HepG2 (cell line): ENCODE measurements around the gene ESRP2. TPM values are rescaled to one million over a fixed set of nuclear protein-coding genes. Genes with fewer than 3 reads are reported as not detected.

Source experiments
- ATAC-seq: fragments of 200-7000 bp; cut with Tn5 transposase; 3 replicates; pipeline ENCODE4 v1.9.1; 2020; ENCODE audit warnings: mild to moderate bottlenecking, moderate library complexity
- BruUV-seq: library from RNA; stranded (reverse); fragments of 400-500 nt; replicated peaks from 2 replicates; lab custom pipeline; 2021; lab: Mats Ljungman, UMichigan
- CTCF ChIA-PET: fragments of 300-600 bp; formaldehyde crosslinking; extraction: SDS; loops from one replicate; lab custom pipeline; 2021; ENCODE audit warnings: low total read pairs, inconsistent platforms, low intra/inter-chr PET ratio; lab: Yijun Ruan, JAX
- POLR2A ChIA-PET: fragments of 350-600 bp; sonication (Branson Sonifier 250); formaldehyde crosslinking; loops from one replicate; lab custom pipeline; 2020; ENCODE audit warnings: antibody characterized with exemption, inconsistent platforms; lab: Yijun Ruan, JAX
- DNase-seq: peaks from one replicate; pipeline ENCODE4 v3.0.0-alpha.2; 2015; ENCODE audit warnings: low spot score
- FAIRE-seq: peaks from 3 replicates; lab custom pipeline; 2011; peaks lifted over from hg19 to GRCh38; lab: Jason Lieb, UNC
- H2AFZ ChIP-seq: one replicate; pipeline ENCODE4 v1.6.1; 2011; ENCODE audit warnings: low read length, inconsistent platforms
- H3K27ac ChIP-seq: fragments of 300-600 bp; 3 replicates; pipeline ENCODE4 v1.8.0; 2011; ENCODE audit warnings: mixed run types, mild to moderate bottlenecking, mixed read lengths, low read length, inconsistent platforms; ENCODE audit not compliant: insufficient read depth; ENCODE audit errors: extremely low read length
- H3K27me3 ChIP-seq, 2 experiments: fragments of 200-600 bp in 1 of 2; 2 replicates in 1 of 2; 3 replicates in 1 of 2; pipeline versions ENCODE4 v1.6.0 to v1.8.0; 2011; ENCODE audit warnings: low read length in 2 of 2, mild to moderate bottlenecking in 2 of 2, moderate library complexity in 2 of 2, inconsistent platforms in 1 of 2; ENCODE audit not compliant: insufficient read depth in 2 of 2, control insufficient read depth in 1 of 2
- H3K36me3 ChIP-seq, 2 experiments: fragments of 200-600 bp in 1 of 2; replicated peaks in 1 of 2; 2 replicates in 1 of 2; 3 replicates in 1 of 2; pipeline versions ENCODE4 v1.5.1 to v1.8.0; 2011; ENCODE audit warnings: low read length in 2 of 2, inconsistent platforms in 1 of 2; ENCODE audit not compliant: insufficient read depth in 2 of 2, control insufficient read depth in 1 of 2
- H3K4me1 ChIP-seq: 2 replicates; pipeline ENCODE4 v1.5.1; 2012; ENCODE audit warnings: low read length, inconsistent platforms; ENCODE audit not compliant: insufficient read depth
- H3K4me2 ChIP-seq: 2 replicates; pipeline ENCODE4 v1.6.0; 2011; ENCODE audit warnings: low read depth, low read length, inconsistent platforms
- H3K4me3 ChIP-seq, 3 experiments: fragments of 200-600 bp in 1 of 3; sonication (generic), shearing (Covaris generic) in 1 of 3; replicated peaks in 1 of 3; 2 replicates each; pipeline ENCODE4 v1.5.1; 2011 to 2016; ENCODE audit warnings: low read length in 3 of 3, inconsistent platforms in 2 of 3, low read depth in 2 of 3, mild to moderate bottlenecking in 2 of 3, control low read depth in 1 of 3, mixed read lengths in 1 of 3; ENCODE audit not compliant: insufficient read depth in 1 of 3
- H3K79me2 ChIP-seq: one replicate; pipeline ENCODE4 v1.6.1; 2011; ENCODE audit warnings: low read length, inconsistent platforms; ENCODE audit not compliant: insufficient read depth
- H3K9ac ChIP-seq: 2 replicates; pipeline ENCODE4 v1.6.0; 2011; ENCODE audit warnings: mild to moderate bottlenecking, low read depth, low read length, inconsistent platforms; ENCODE audit not compliant: insufficient read depth
- H3K9me3 ChIP-seq: 2 replicates; pipeline ENCODE4 v1.5.1; 2012; ENCODE audit warnings: mild to moderate bottlenecking, low read length
- H4K20me1 ChIP-seq: 2 replicates; pipeline ENCODE4 v1.6.0; 2011; ENCODE audit warnings: inconsistent platforms, mild to moderate bottlenecking, low read length, moderate library complexity; ENCODE audit not compliant: insufficient read depth
- KLF13 ChIP-seq: sonication (generic); formaldehyde crosslinking; IDR thresholded peaks from 2 replicates; pipeline ENCODE4 v1.4.0; 2020; ENCODE audit warnings: mild to moderate bottlenecking, missing genetic modification reagents
- MAFF ChIP-seq: IDR thresholded peaks from 2 replicates; pipeline ENCODE4 v1.6.1; 2011; ENCODE audit warnings: low read depth, low read length, improper control_type of control experiment
- NR2F1 ChIP-seq, 2 experiments: fragments of 450-650 bp in 1 of 2; formaldehyde crosslinking in 1 of 2; IDR thresholded peaks; 2 replicates each; pipeline versions ENCODE4 v1.5.0 to v1.6.1; 2016 to 2020; ENCODE audit warnings: mild to moderate bottlenecking in 1 of 2, missing compliant biosample characterization in 1 of 2, missing genetic modification reagents in 1 of 2, moderate library complexity in 1 of 2
- RBM39 ChIP-seq: fragments of 200-400 bp; formaldehyde crosslinking; IDR thresholded peaks from one replicate; pipeline ENCODE4 v1.6.1; 2018; ENCODE audit warnings: antibody characterized with exemption, mild to moderate bottlenecking, low read depth, low read length; ENCODE audit not compliant: poor library complexity, severe bottlenecking
- SMAD3 ChIP-seq: sonication (generic); formaldehyde crosslinking; IDR thresholded peaks from 2 replicates; pipeline ENCODE4 v1.4.0; 2020; ENCODE audit warnings: missing genetic modification reagents
- ZNF138 ChIP-seq: sonication (generic); formaldehyde crosslinking; IDR thresholded peaks from 2 replicates; pipeline ENCODE4 v1.5.0; 2020; ENCODE audit warnings: mild to moderate bottlenecking, low read depth, missing genetic modification reagents
- ZNF430 ChIP-seq: sonication (generic); formaldehyde crosslinking; IDR thresholded peaks from 2 replicates; pipeline ENCODE4 v1.9.0; 2021; ENCODE audit warnings: mild to moderate bottlenecking, missing genetic modification reagents
- ZNF44 ChIP-seq: sonication (generic); formaldehyde crosslinking; IDR thresholded peaks from 2 replicates; pipeline ENCODE4 v1.5.1; 2020; ENCODE audit warnings: mild to moderate bottlenecking, missing genetic modification reagents
- ZNF709 ChIP-seq: sonication (generic); formaldehyde crosslinking; IDR thresholded peaks from 2 replicates; pipeline ENCODE4 v1.5.0; 2020; ENCODE audit warnings: mild to moderate bottlenecking, missing genetic modification reagents
- ZNF713 ChIP-seq: sonication (generic); formaldehyde crosslinking; IDR thresholded peaks from 2 replicates; pipeline ENCODE4 v1.4.0; 2020; ENCODE audit warnings: mild to moderate bottlenecking, missing genetic modification reagents
- WGBS: methylation state at CpG from one replicate; pipeline ENCODE4 v1.1.6; 2017; ENCODE audit warnings: low lambda C conversion rate; 5-methylcytosine and 5-hydroxymethylcytosine counted together
- in situ Hi-C: cut with HindIII; loops from 2 replicates; pipeline ENCODE4 v1.10.0; 2017; ENCODE audit warnings: low pct_unique_long_range_greater_than_20kb; ENCODE audit not compliant: extremely low pct_ligation_motif_present
- intact Hi-C: fragments of 100-400 bp; cut with micrococcal nuclease; formaldehyde crosslinking; loops from one replicate; pipeline ENCODE4 v1.10.0; 2022; ENCODE audit not compliant: unreplicated experiment
- polyA plus RNA-seq, 8 experiments: library from polyadenylated mRNA; depleted of rRNA in 3 of 8; stranded (reverse) in 7 of 8; unstranded in 1 of 8; fragments of >200 nt; fragmentation: Illumina TruSeq in 4 of 8; extraction: Trizol in 4 of 8; gene quantifications; 2 replicates each; pipeline versions ENCODE4 v1.2.1 to v1.2.3, GENCODE V29; 2011 to 2016; ENCODE audit warnings: low read depth in 4 of 8, missing spikeins in 1 of 8, mixed read lengths in 1 of 8; ENCODE audit not compliant: insufficient read depth in 1 of 8
- total RNA-seq, 5 experiments: library from RNA; depleted of rRNA; stranded (reverse); fragments of >200 nt; fragmentation: Illumina TruSeq; extraction: Trizol; gene quantifications; 2 replicates each; pipeline ENCODE4 v1.2.3, GENCODE V29; 2016; ENCODE audit warnings: low read depth in 1 of 5
- TF ChIP-seq, protein P1 (sequence below): sonication (generic); formaldehyde crosslinking; IDR thresholded peaks from 2 replicates; pipeline ENCODE4 v1.4.0; 2020; ENCODE audit warnings: missing genetic modification reagents
- TF ChIP-seq, protein P2 (sequence below): sonication (generic); formaldehyde crosslinking; IDR thresholded peaks from 2 replicates; pipeline ENCODE4 v1.5.1; 2020; ENCODE audit warnings: mild to moderate bottlenecking, missing genetic modification reagents, moderate library complexity

Gene ESRP2
- total and polyA plus RNA-seq, 2 of the 13 experiments (the other 11 are each of a cell fraction or from before 2014, with no cell fraction given): 21.1 to 32.4 TPM

DNA sequence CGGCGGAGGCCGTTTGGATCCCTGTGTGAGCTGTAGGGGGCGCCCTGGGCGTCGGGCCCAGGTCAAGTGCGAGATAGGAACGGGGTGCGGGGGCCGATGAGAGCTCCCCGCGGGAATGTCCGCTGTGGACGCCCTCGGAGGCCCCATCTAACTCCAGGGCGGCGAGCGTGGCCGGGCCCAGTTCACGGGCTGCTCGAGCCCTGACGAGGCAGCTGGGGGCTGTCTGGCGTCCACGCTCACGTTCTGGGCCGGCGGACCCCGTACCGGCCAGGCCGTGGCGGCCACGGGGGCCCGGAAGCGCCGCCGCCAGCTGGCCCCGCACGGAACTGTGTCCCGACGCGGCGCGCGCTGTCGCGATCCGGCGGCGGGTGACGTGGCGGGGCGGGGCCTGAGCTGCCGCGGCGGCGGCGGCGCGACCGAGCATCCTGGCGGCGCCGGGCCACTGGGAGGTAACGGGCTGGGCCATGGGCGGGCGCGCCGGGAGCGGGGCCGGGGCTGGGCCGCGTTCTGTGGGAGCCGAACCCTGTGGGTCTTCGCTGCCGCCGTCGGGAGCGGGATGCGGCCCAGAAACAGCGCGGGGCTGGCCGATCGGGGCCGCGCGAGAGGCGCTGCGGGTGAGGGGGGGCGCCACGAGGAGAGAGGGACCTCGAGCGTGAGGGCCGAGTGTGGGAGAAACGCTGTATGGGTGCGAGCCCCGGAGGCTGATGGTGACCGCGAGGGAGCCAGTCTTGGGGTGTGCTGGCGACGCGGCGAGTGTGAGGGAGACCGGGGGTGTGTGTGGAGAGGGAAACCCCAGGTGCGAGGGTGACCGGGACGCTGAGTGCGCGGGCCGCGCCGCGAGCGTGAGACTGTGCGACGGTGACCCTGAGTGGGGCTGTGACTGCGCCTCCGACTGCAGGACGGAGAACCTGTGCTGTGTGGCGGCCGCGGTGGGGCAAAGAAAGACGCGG, 28.5 kb upstream of the ESRP2 start, which contains the start of gene SLC7A6:
Gene SLC7A6, plus strand, starts transcription at position 399 of the 950 bp plus-strand sequence. CDS start 10,201 bp downstream, outside the sequence.
- peak within 1 kb of the TSS; percentile 21 for H2AFZ ChIP-seq
- H3K9me3 ChIP-seq: no peaks in the 10 kb centered on the region
- DNase-seq: peak; percentile 60
- TSS peak; percentile 100 for BruUV-seq
- peaks cover 60% of the 10 kb centered on the region for H3K4me1 ChIP-seq
- H3K79me2 ChIP-seq: peaks cover 33% of the 10 kb centered on the region
- H3K9ac ChIP-seq: peak within 1 kb of the TSS; percentile 100
- peak within 1 kb of the TSS; percentile 69 to 100 (median 97) for H3K4me3 ChIP-seq
- peak within 1 kb of the TSS; percentile 100 for H3K4me2 ChIP-seq
- no peaks in the 10 kb centered on the region; a peak in 1 of 5 replicates for H3K27me3 ChIP-seq
- FAIRE-seq: no peak
- in situ Hi-C loops: loop anchor here (5.0 kb wide), 1 partner anchor 63 kb away; no protein-coding TSS in a partner anchor
- ChIA-PET CTCF (interaction anchor here (1.8 to 6.0 kb wide), 2 partner anchors 46 to 65 kb away, joined by 4 to 96 read pairs; partner anchors contain the start of genes PRMT7 and SLC7A6OS), POLR2A (interaction anchor here (0.6 to 4.5 kb wide), 32 partner anchors 10 to 663 kb away, joined by 3 to 89 read pairs (median 6); partner anchors contain the start of genes ESRP2, LCAT, NFATC3 and PLA2G15)
- intact Hi-C loops: loop anchor here (1.0 to 2.0 kb wide), 4 partner anchors 17 to 47 kb away; partner anchors contain the start of genes ESRP2 and PRMT7
- peak within 1 kb of the TSS; percentile 97 for H3K27ac ChIP-seq
- no peaks in the 10 kb centered on the region for H3K36me3 ChIP-seq
- WGBS: 1% methylated on average over 73 of the region's 123 CpGs
- H4K20me1 ChIP-seq: 0 out of 2 replicates have a peak, but pooled peaks cover 11% of the 10 kb centered on the region
- peak; percentile 60 for ATAC-seq
- TF ChIP-seq ZNF709 (CRISPR knock-in tag): peak; percentile 26
- TF ChIP-seq, protein P1, sequence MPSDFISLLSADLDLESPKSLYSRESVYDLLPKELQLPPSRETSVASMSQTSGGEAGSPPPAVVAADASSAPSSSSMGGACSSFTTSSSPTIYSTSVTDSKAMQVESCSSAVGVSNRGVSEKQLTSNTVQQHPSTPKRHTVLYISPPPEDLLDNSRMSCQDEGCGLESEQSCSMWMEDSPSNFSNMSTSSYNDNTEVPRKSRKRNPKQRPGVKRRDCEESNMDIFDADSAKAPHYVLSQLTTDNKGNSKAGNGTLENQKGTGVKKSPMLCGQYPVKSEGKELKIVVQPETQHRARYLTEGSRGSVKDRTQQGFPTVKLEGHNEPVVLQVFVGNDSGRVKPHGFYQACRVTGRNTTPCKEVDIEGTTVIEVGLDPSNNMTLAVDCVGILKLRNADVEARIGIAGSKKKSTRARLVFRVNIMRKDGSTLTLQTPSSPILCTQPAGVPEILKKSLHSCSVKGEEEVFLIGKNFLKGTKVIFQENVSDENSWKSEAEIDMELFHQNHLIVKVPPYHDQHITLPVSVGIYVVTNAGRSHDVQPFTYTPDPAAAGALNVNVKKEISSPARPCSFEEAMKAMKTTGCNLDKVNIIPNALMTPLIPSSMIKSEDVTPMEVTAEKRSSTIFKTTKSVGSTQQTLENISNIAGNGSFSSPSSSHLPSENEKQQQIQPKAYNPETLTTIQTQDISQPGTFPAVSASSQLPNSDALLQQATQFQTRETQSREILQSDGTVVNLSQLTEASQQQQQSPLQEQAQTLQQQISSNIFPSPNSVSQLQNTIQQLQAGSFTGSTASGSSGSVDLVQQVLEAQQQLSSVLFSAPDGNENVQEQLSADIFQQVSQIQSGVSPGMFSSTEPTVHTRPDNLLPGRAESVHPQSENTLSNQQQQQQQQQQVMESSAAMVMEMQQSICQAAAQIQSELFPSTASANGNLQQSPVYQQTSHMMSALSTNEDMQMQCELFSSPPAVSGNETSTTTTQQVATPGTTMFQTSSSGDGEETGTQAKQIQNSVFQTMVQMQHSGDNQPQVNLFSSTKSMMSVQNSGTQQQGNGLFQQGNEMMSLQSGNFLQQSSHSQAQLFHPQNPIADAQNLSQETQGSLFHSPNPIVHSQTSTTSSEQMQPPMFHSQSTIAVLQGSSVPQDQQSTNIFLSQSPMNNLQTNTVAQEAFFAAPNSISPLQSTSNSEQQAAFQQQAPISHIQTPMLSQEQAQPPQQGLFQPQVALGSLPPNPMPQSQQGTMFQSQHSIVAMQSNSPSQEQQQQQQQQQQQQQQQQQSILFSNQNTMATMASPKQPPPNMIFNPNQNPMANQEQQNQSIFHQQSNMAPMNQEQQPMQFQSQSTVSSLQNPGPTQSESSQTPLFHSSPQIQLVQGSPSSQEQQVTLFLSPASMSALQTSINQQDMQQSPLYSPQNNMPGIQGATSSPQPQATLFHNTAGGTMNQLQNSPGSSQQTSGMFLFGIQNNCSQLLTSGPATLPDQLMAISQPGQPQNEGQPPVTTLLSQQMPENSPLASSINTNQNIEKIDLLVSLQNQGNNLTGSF (CRISPR knock-in tag): peak; percentile 23
- no peak for TF ChIP-seq MAFF
- no peak; the same call in 1 of the 2 replicates for TF ChIP-seq ZNF713 (CRISPR knock-in tag)
- TF ChIP-seq, protein P2, sequence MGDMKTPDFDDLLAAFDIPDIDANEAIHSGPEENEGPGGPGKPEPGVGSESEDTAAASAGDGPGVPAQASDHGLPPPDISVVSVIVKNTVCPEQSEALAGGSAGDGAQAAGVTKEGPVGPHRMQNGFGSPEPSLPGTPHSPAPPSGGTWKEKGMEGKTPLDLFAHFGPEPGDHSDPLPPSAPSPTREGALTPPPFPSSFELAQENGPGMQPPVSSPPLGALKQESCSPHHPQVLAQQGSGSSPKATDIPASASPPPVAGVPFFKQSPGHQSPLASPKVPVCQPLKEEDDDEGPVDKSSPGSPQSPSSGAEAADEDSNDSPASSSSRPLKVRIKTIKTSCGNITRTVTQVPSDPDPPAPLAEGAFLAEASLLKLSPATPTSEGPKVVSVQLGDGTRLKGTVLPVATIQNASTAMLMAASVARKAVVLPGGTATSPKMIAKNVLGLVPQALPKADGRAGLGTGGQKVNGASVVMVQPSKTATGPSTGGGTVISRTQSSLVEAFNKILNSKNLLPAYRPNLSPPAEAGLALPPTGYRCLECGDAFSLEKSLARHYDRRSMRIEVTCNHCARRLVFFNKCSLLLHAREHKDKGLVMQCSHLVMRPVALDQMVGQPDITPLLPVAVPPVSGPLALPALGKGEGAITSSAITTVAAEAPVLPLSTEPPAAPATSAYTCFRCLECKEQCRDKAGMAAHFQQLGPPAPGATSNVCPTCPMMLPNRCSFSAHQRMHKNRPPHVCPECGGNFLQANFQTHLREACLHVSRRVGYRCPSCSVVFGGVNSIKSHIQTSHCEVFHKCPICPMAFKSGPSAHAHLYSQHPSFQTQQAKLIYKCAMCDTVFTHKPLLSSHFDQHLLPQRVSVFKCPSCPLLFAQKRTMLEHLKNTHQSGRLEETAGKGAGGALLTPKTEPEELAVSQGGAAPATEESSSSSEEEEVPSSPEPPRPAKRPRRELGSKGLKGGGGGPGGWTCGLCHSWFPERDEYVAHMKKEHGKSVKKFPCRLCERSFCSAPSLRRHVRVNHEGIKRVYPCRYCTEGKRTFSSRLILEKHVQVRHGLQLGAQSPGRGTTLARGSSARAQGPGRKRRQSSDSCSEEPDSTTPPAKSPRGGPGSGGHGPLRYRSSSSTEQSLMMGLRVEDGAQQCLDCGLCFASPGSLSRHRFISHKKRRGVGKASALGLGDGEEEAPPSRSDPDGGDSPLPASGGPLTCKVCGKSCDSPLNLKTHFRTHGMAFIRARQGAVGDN (CRISPR knock-in tag): peak; percentile 87
- no peak; the same call in 1 of the 2 replicates for TF ChIP-seq ZNF430 (CRISPR knock-in tag)
- peak; percentile 86; the same call in 1 of the 2 replicates for TF ChIP-seq ZNF138 (CRISPR knock-in tag)
- peak; percentile 78 for TF ChIP-seq RBM39
- 0 out of 2 replicates have a peak, but pooled peaks have one; percentile 49 for TF ChIP-seq ZNF44 (CRISPR knock-in tag)
- peak; percentile 68; the same call in 1 of the 2 replicates for TF ChIP-seq SMAD3 (CRISPR knock-in tag)
- TF ChIP-seq NR2F1 (CRISPR knock-in tag; IDR thresholded peaks at IDR 0.05): no peak; a peak in 1 of 4 replicates
- TF ChIP-seq KLF13 (CRISPR knock-in tag): peak; percentile 85
